Neural progenitor cell (in vitro differentiated cells): Measurements from ENCODE around the gene NKAIN1. TPM values are rescaled to one million over a fixed set of nuclear protein-coding genes. Genes with fewer than 3 reads are reported as not detected.
A peak's percentile ranks its signal among the peaks of the same experiment; 100 is the strongest.

ENCODE experiments used
- DNase-seq: peaks from one replicate; pipeline ENCODE4 v3.0.0-alpha.2; 2016; ENCODE audit warnings: low spot score
- H2AFZ ChIP-seq: fragments of 200-600 bp; sonication (generic); replicated peaks from 2 replicates; pipeline ENCODE4 v1.6.1; 2016; ENCODE audit warnings: antibody characterized with exemption
- H3F3A ChIP-seq: fragments of 200-600 bp; sonication (generic); 2 replicates; pipeline ENCODE4 v1.6.1; 2016; ENCODE audit warnings: antibody characterized with exemption, low read depth
- H3K27ac ChIP-seq: fragments of 200-600 bp; sonication (generic); 2 replicates; pipeline ENCODE4 v1.5.1; 2016; ENCODE audit warnings: mild to moderate bottlenecking
- H3K27me3 ChIP-seq: fragments of 200-600 bp; sonication (generic); 2 replicates; pipeline ENCODE4 v1.6.1; 2016; ENCODE audit warnings: mild to moderate bottlenecking, moderate library complexity
- H3K36me3 ChIP-seq: fragments of 200-600 bp; sonication (generic); 2 replicates; pipeline ENCODE4 v1.5.1; 2016
- H3K4me1 ChIP-seq: fragments of 200-600 bp; sonication (generic); 2 replicates; pipeline ENCODE4 v1.6.1; 2016; ENCODE audit warnings: mixed run types
- H3K4me2 ChIP-seq: fragments of 200-600 bp; sonication (generic); 2 replicates; pipeline ENCODE4 v1.6.1; 2016
- H3K4me3 ChIP-seq: fragments of 200-600 bp; sonication (generic); 2 replicates; pipeline ENCODE4 v1.5.1; 2016
- H3K79me2 ChIP-seq: fragments of 200-600 bp; sonication (generic); 2 replicates; pipeline ENCODE4 v1.6.1; 2016; ENCODE audit warnings: low read depth
- H3K9ac ChIP-seq: fragments of 200-600 bp; sonication (generic); 2 replicates; pipeline ENCODE4 v1.6.1; 2016
- H3K9me3 ChIP-seq: fragments of 200-600 bp; sonication (generic); 2 replicates; pipeline ENCODE4 v1.5.1; 2016; ENCODE audit warnings: low read depth
- H4K20me1 ChIP-seq: fragments of 200-600 bp; sonication (generic); 2 replicates; pipeline ENCODE4 v1.6.1; 2016; ENCODE audit warnings: low read depth
- H3K27ac Mint-ChIP-seq: 3 replicates; pipeline ENCODE4 v1.8.0; 2021; ENCODE audit warnings: mixed read lengths
- H3K27me3 Mint-ChIP-seq: 2 replicates; pipeline ENCODE4 v1.8.0; 2022; ENCODE audit warnings: low read depth, mild to moderate bottlenecking, inconsistent platforms, moderate library complexity, mixed read lengths; ENCODE audit not compliant: insufficient read depth
- H3K36me3 Mint-ChIP-seq: 3 replicates; pipeline ENCODE4 v1.8.0; 2021; ENCODE audit warnings: mixed read lengths
- H3K4me1 Mint-ChIP-seq: 3 replicates; pipeline ENCODE4 v1.8.0; 2021; ENCODE audit warnings: mixed read lengths
- H3K4me3 Mint-ChIP-seq: 3 replicates; pipeline ENCODE4 v1.8.0; 2021; ENCODE audit warnings: mild to moderate bottlenecking, moderate library complexity, mixed read lengths
- H3K9me3 Mint-ChIP-seq: 3 replicates; pipeline ENCODE4 v1.8.0; 2020; ENCODE audit warnings: mixed read lengths
- CTCF ChIP-seq: fragments of 200-600 bp; sonication (generic); IDR thresholded peaks from 2 replicates; pipeline ENCODE4 v1.5.1; 2017; ENCODE audit warnings: antibody characterized with exemption, mild to moderate bottlenecking
- EZH2 ChIP-seq: fragments of 200-600 bp; sonication (generic); IDR thresholded peaks from 2 replicates; pipeline ENCODE4 v1.6.1; 2017; ENCODE audit warnings: antibody characterized with exemption, mild to moderate bottlenecking, moderate library complexity
- EZH2phosphoT487 ChIP-seq: fragments of 200-600 bp; sonication (generic); IDR thresholded peaks from 2 replicates; pipeline ENCODE4 v1.6.1; 2017; ENCODE audit warnings: antibody characterized with exemption
- total RNA-seq: library from RNA; depleted of rRNA; stranded (reverse); fragments of >200 nt; gene quantifications from 2 replicates; pipeline ENCODE4 v1.2.3, GENCODE V29; 2015; ENCODE audit warnings: low replicate concordance

The NKAIN1 gene
- total RNA-seq, 1 donor from 2014 or later, result 14.5 TPM

GRCh38 chr1:31170486-31170735 is 69.3 kb downstream of the NKAIN1 start:
- H3K4me3 Mint-ChIP-seq, result no peak overlapping the region
- no peak overlapping the region for H3K9ac ChIP-seq
- peaks cover 8% of the 10 kb centered on the region for H3K4me1 Mint-ChIP-seq
- H3K27me3 Mint-ChIP-seq, result peaks cover 2% of the 10 kb centered on the region
- H3K9me3 Mint-ChIP-seq, result peaks cover 9% of the 10 kb centered on the region
- DNase-seq, result no peak
- H3K4me1 ChIP-seq, result no peaks in the 10 kb centered on the region
- no peaks in the 10 kb centered on the region for H3K36me3 ChIP-seq
- TF ChIP-seq EZH2 (no peak), EZH2phosphoT487 (no peak), CTCF (no peak)
- no peaks in the 10 kb centered on the region for H3K9me3 ChIP-seq
- H4K20me1 ChIP-seq, result no peaks in the 10 kb centered on the region
- no peaks in the 10 kb centered on the region for H3K27me3 ChIP-seq
- no peaks in the 10 kb centered on the region for H3F3A ChIP-seq
- no peaks in the 10 kb centered on the region for H3K36me3 Mint-ChIP-seq
- no peak overlapping the region for H2AFZ ChIP-seq
- H3K27ac Mint-ChIP-seq, result peak overlapping the region; percentile 84
- H3K27ac ChIP-seq, result no peak overlapping the region
- H3K4me2 ChIP-seq, result no peak overlapping the region
- no peaks in the 10 kb centered on the region for H3K79me2 ChIP-seq
- no peak overlapping the region for H3K4me3 ChIP-seq

GRCh38 chr1:31166462-31166861 is 73.2 kb downstream of the NKAIN1 start:
- Histone ChIP-seq H3K4me3 (no peak overlapping the region), H3K79me2 (no peaks in the 10 kb centered on the region), H2AFZ (no peak overlapping the region), H4K20me1 (no peaks in the 10 kb centered on the region), H3K36me3 (no peaks in the 10 kb centered on the region), H3K4me1 (no peaks in the 10 kb centered on the region), H3F3A (peaks cover 4% of the 10 kb centered on the region), H3K27ac (no peak overlapping the region), H3K4me2 (no peak overlapping the region), H3K9me3 (no peaks in the 10 kb centered on the region), H3K27me3 (no peaks in the 10 kb centered on the region), H3K9ac (no peak overlapping the region)
- DNase-seq, result no peak
- peaks cover 12% of the 10 kb centered on the region for H3K4me1 Mint-ChIP-seq
- no peak for TF ChIP-seq EZH2phosphoT487
- TF ChIP-seq EZH2, result no peak
- no peak for TF ChIP-seq CTCF
- H3K27ac Mint-ChIP-seq, result no peak overlapping the region
- no peaks in the 10 kb centered on the region for H3K36me3 Mint-ChIP-seq
- H3K4me3 Mint-ChIP-seq, result no peak overlapping the region
- H3K27me3 Mint-ChIP-seq, result peaks cover 5% of the 10 kb centered on the region
- H3K9me3 Mint-ChIP-seq, result no peaks in the 10 kb centered on the region

GRCh38 chr1:31164291-31164690 is 75.4 kb downstream of the NKAIN1 start:
- Histone ChIP-seq H3K36me3 (no peaks in the 10 kb centered on the region), H4K20me1 (no peaks in the 10 kb centered on the region), H3K4me1 (no peaks in the 10 kb centered on the region), H3K27ac (no peak overlapping the region), H2AFZ (no peak overlapping the region), H3K9ac (no peak overlapping the region), H3K27me3 (no peaks in the 10 kb centered on the region), H3F3A (peaks cover 4% of the 10 kb centered on the region), H3K4me3 (no peak overlapping the region), H3K79me2 (no peaks in the 10 kb centered on the region), H3K9me3 (no peaks in the 10 kb centered on the region), H3K4me2 (no peak overlapping the region)
- no peak overlapping the region for H3K27ac Mint-ChIP-seq
- no peak overlapping the region for H3K4me3 Mint-ChIP-seq
- peaks cover 6% of the 10 kb centered on the region for H3K27me3 Mint-ChIP-seq
- no peaks in the 10 kb centered on the region for H3K36me3 Mint-ChIP-seq
- no peaks in the 10 kb centered on the region for H3K9me3 Mint-ChIP-seq
- DNase-seq, result no peak
- TF ChIP-seq EZH2phosphoT487, result no peak
- no peak for TF ChIP-seq EZH2
- TF ChIP-seq CTCF, result no peak
- H3K4me1 Mint-ChIP-seq, result peaks cover 6% of the 10 kb centered on the region

GRCh38 chr1:31163866-31164265 is 75.8 kb downstream of the NKAIN1 start:
- H3K27me3 ChIP-seq, result no peaks in the 10 kb centered on the region
- no peak overlapping the region for H3K4me2 ChIP-seq
- no peak overlapping the region for H3K4me3 Mint-ChIP-seq
- H3K4me1 Mint-ChIP-seq, result peaks cover 6% of the 10 kb centered on the region
- no peaks in the 10 kb centered on the region for H3K9me3 Mint-ChIP-seq
- H3K9me3 ChIP-seq, result no peaks in the 10 kb centered on the region
- no peak overlapping the region for H3K27ac ChIP-seq
- no peaks in the 10 kb centered on the region for H3K36me3 ChIP-seq
- TF ChIP-seq EZH2, result no peak
- no peak for TF ChIP-seq EZH2phosphoT487
- TF ChIP-seq CTCF, result no peak
- H4K20me1 ChIP-seq, result no peaks in the 10 kb centered on the region
- H3K9ac ChIP-seq, result no peak overlapping the region
- no peak for DNase-seq
- H3K36me3 Mint-ChIP-seq, result no peaks in the 10 kb centered on the region
- H3K4me1 ChIP-seq, result no peaks in the 10 kb centered on the region
- no peak overlapping the region for H3K27ac Mint-ChIP-seq
- H3K4me3 ChIP-seq, result no peak overlapping the region
- H3F3A ChIP-seq, result peaks cover 4% of the 10 kb centered on the region
- H3K27me3 Mint-ChIP-seq, result peaks cover 6% of the 10 kb centered on the region
- no peaks in the 10 kb centered on the region for H3K79me2 ChIP-seq
- no peak overlapping the region for H2AFZ ChIP-seq
